ENCODE results near the gene MELK. TPM values are rescaled to one million over a fixed set of nuclear protein-coding genes. Genes with fewer than 3 reads are reported as not detected.

MELK gene
- polyA plus RNA-seq, 3 donors: 0.08 TPM; not detected in 2

GRCh38 chr9:36625006-36625615 is 52.4 kb downstream of the MELK start:
- H3K9ac ChIP-seq (ENCODE audit: insufficient read depth, low read length, poor library complexity, severe bottlenecking): no peak overlapping the region
- H3K9me3 ChIP-seq (replicated peaks in 1 of 2; ENCODE audit: control insufficient read depth in 1 of 2, insufficient read depth in 1 of 2, low read length in 2 of 2): no peaks in the 10 kb centered on the region
- no peaks in the 10 kb centered on the region for H3K79me2 ChIP-seq (ENCODE audit: insufficient read depth, low read length)
- intact Hi-C loops (cut with micrococcal nuclease): no loop called here
- no peak overlapping the region for H3K4me2 ChIP-seq (replicated peaks; ENCODE audit: extremely low read depth, low read length, poor library complexity, severe bottlenecking)
- H3K9me3 Mint-ChIP-seq: no peaks in the 10 kb centered on the region
- no peak overlapping the region for H2AFZ ChIP-seq (ENCODE audit: insufficient read depth, low read depth, low read length, poor library complexity, severe bottlenecking)
- H3K4me3 ChIP-seq (replicated peaks in 1 of 3; ENCODE audit: low read depth in 2 of 3, low read length in 3 of 3): no peak overlapping the region
- peaks cover 0 to 2% (median 0%) of the 10 kb centered on the region in 3 donors for H3K27me3 Mint-ChIP-seq (ENCODE audit: low read depth in 3 of 3)
- no peaks in the 10 kb centered on the region for H3K4me1 Mint-ChIP-seq
- no peak for DNase-seq
- H3K4me3 Mint-ChIP-seq: no peak overlapping the region
- no peak for TF ChIP-seq CTCF (IDR thresholded peaks at IDR 0.05)
- no peaks in the 10 kb centered on the region for H3K27me3 ChIP-seq (ENCODE audit: control insufficient read depth in 2 of 2, insufficient read depth in 2 of 2, low read length in 2 of 2)
- H3K36me3 Mint-ChIP-seq: peaks cover 23 to 57% of the 10 kb centered on the region in 2 donors
- no peak overlapping the region for H3K27ac ChIP-seq (ENCODE audit: low read depth in 1 of 2, low read length in 2 of 2)
- peaks cover 6 to 41% of the 10 kb centered on the region in 2 donors for H3K36me3 ChIP-seq (replicated peaks in 1 of 2; ENCODE audit: control insufficient read depth in 1 of 2, insufficient read depth in 2 of 2, low read length in 2 of 2)
- H3K4me1 ChIP-seq (ENCODE audit: control insufficient read depth in 1 of 2, insufficient read depth in 2 of 2, low read length in 2 of 2): no peaks in the 10 kb centered on the region
- 100% methylated on average over 6 of the region's 6 CpGs for WGBS (ENCODE audit: insufficient coverage)
- no peaks in the 10 kb centered on the region for H4K20me1 ChIP-seq (ENCODE audit: insufficient read depth, low read length)
- peak overlapping the region in 4 of 7 donors; percentile 8 to 34 (median 21) for H3K27ac Mint-ChIP-seq

GRCh38 chr9:36632892-36633291 is 60.2 kb downstream of the MELK start:
- H3K36me3 ChIP-seq (replicated peaks in 1 of 2; ENCODE audit: control insufficient read depth in 1 of 2, insufficient read depth in 2 of 2, low read length in 2 of 2): peaks cover 18 to 67% of the 10 kb centered on the region in 2 donors
- DNase-seq: no peak
- no peak overlapping the region for H3K4me2 ChIP-seq (replicated peaks; ENCODE audit: extremely low read depth, low read length, poor library complexity, severe bottlenecking)
- no CpG with 5 or more reads among the region's 1 CpG for WGBS (ENCODE audit: insufficient coverage)
- H3K9me3 Mint-ChIP-seq: no peaks in the 10 kb centered on the region
- H3K4me1 Mint-ChIP-seq: no peaks in the 10 kb centered on the region
- peaks cover 23 to 62% of the 10 kb centered on the region in 2 donors for H3K36me3 Mint-ChIP-seq
- H3K27me3 Mint-ChIP-seq (ENCODE audit: low read depth in 3 of 3): peaks cover 0 to 1% (median 0%) of the 10 kb centered on the region in 3 donors
- H3K4me3 Mint-ChIP-seq: no peak overlapping the region
- TF ChIP-seq CTCF (IDR thresholded peaks at IDR 0.05): peak; percentile 43
- no peaks in the 10 kb centered on the region for H3K9me3 ChIP-seq (replicated peaks in 1 of 2; ENCODE audit: control insufficient read depth in 1 of 2, insufficient read depth in 1 of 2, low read length in 2 of 2)
- H2AFZ ChIP-seq (ENCODE audit: insufficient read depth, low read depth, low read length, poor library complexity, severe bottlenecking): no peak overlapping the region
- no peak overlapping the region for H3K4me3 ChIP-seq (replicated peaks in 1 of 3; ENCODE audit: low read depth in 2 of 3, low read length in 3 of 3)
- H4K20me1 ChIP-seq (ENCODE audit: insufficient read depth, low read length): no peaks in the 10 kb centered on the region
- H3K27ac Mint-ChIP-seq: no peak overlapping the region
- intact Hi-C loops (cut with micrococcal nuclease): loop anchor here in 1 of 2 donors (5.0 kb wide), 1 partner anchor 94 kb away; no protein-coding TSS in a partner anchor
- H3K27me3 ChIP-seq (ENCODE audit: control insufficient read depth in 2 of 2, insufficient read depth in 2 of 2, low read length in 2 of 2): no peaks in the 10 kb centered on the region
- H3K4me1 ChIP-seq (ENCODE audit: control insufficient read depth in 1 of 2, insufficient read depth in 2 of 2, low read length in 2 of 2): no peaks in the 10 kb centered on the region
- H3K27ac ChIP-seq (ENCODE audit: low read depth in 1 of 2, low read length in 2 of 2): no peak overlapping the region
- H3K9ac ChIP-seq (ENCODE audit: insufficient read depth, low read length, poor library complexity, severe bottlenecking): no peak overlapping the region
- H3K79me2 ChIP-seq (ENCODE audit: insufficient read depth, low read length): no peaks in the 10 kb centered on the region
